ENCODE data around the gene SEPTIN10.
"Not testable (repeated sequence)": the region's sequence is repeated elsewhere in the genome, so short reads cannot be mapped to it uniquely, and the experiment has no call there.

The SEPTIN10 gene
- long read RNA-seq, donor 1, partial matches to known transcripts, result 0 of 6 reads
- long read RNA-seq, donor 1, other reads (novel, unspliced or antisense), result 0 of 6 reads
- long read RNA-seq, donor 2, transcript SEPT10-202 (11 exons, 3,071 nt), result major isoform, 7 of 8 reads
- long read RNA-seq, donor 2, partial matches to known transcripts, result 0 of 8 reads
- long read RNA-seq, donor 2, other reads (novel, unspliced or antisense), result 0 of 8 reads
- long read RNA-seq, donor 3, partial matches to known transcripts, result 0 of 6 reads
- long read RNA-seq, donor 3, other reads (novel, unspliced or antisense), result 0 of 6 reads
- long read RNA-seq, donor 4, transcript SEPT10-202 (11 exons, 3,071 nt), result major isoform, 6 of 8 reads
- long read RNA-seq, donor 4, partial matches to known transcripts, result 0 of 8 reads
- long read RNA-seq, donor 4, other reads (novel, unspliced or antisense), result 0 of 8 reads
- long read RNA-seq, donor 5, transcript SEPT10-202 (11 exons, 3,071 nt), result major isoform, 8 of 10 reads
- long read RNA-seq, donor 5, partial matches to known transcripts, result 0 of 10 reads
- long read RNA-seq, donor 5, other reads (novel, unspliced or antisense), result 0 of 10 reads
- long read RNA-seq, donor 6, transcript SEPT10-205 (10 exons, 1,605 nt), result major isoform, 6 of 10 reads
- long read RNA-seq, donor 6, partial matches to known transcripts, result 0 of 10 reads
- long read RNA-seq, donor 6, other reads (novel, unspliced or antisense), result 0 of 10 reads
- long read RNA-seq, donor 7, transcript SEPT10-202 (11 exons, 3,071 nt), result minor isoform, 5 of 18 reads
- long read RNA-seq, donor 7, transcript SEPT10-205 (10 exons, 1,605 nt), result major isoform, 6 of 18 reads
- long read RNA-seq, donor 7, partial matches to known transcripts, result 7 of 18 reads
- long read RNA-seq, donor 7, other reads (novel, unspliced or antisense), result 0 of 18 reads
- long read RNA-seq, donor 8, transcript SEPT10-202 (11 exons, 3,071 nt), result major isoform, 6 of 11 reads
- long read RNA-seq, donor 8, partial matches to known transcripts, result 0 of 11 reads
- long read RNA-seq, donor 8, other reads (novel, unspliced or antisense), result 0 of 11 reads

GRCh38 chr2:109613922-109614714, at the start of gene SEPTIN10, which contains the start of gene SOWAHC:
SEPTIN10 (minus strand) TSS chr2:109613966; CDS start chr2:109613827, 139 bp downstream.
SOWAHC (plus strand) TSS chr2:109614364; CDS start chr2:109614490, 126 bp downstream.
- DNase-seq, result peak; percentile 96

- DNase-seq, result no peak
These were observed 49.1 kb upstream of the SEPTIN10 start for GRCh38 chr2:109662889-109663288.

GRCh38 chr2:109660046-109660860, 46.5 kb upstream of the SEPTIN10 start:
- no peak for DNase-seq

GRCh38 chr2:109659396-109660045, 45.8 kb upstream of the SEPTIN10 start:
- no peak for DNase-seq

- no peak for DNase-seq
These were observed 41.5 kb upstream of the SEPTIN10 start for GRCh38 chr2:109655287-109655686.

GRCh38 chr2:109654326-109655050, 40.7 kb upstream of the SEPTIN10 start:
- no peak for DNase-seq

GRCh38 chr2:109649736-109650695, 36.2 kb upstream of the SEPTIN10 start:
- DNase-seq, result no peak

- DNase-seq, result no peak
These were observed 34.3 kb upstream of the SEPTIN10 start for GRCh38 chr2:109648041-109648527.

- DNase-seq, result no peak
These were observed 33.9 kb upstream of the SEPTIN10 start for GRCh38 chr2:109647636-109648035.

GRCh38 chr2:109646961-109647360, 33.2 kb upstream of the SEPTIN10 start:
- no peak for DNase-seq

GRCh38 chr2:109645412-109646184, 31.8 kb upstream of the SEPTIN10 start:
- no peak for DNase-seq

- DNase-seq, result peak; percentile 51
These were observed 31.0 kb upstream of the SEPTIN10 start for GRCh38 chr2:109644571-109645275.

GRCh38 chr2:109640000-109640399, 26.2 kb upstream of the SEPTIN10 start:
- not testable (repeated sequence) for DNase-seq

- DNase-seq, result no peak
These were observed 25.0 kb upstream of the SEPTIN10 start for GRCh38 chr2:109638795-109639194.

GRCh38 chr2:109637749-109638570, 24.2 kb upstream of the SEPTIN10 start:
- no peak for DNase-seq

GRCh38 chr2:109636317-109636716, 22.6 kb upstream of the SEPTIN10 start:
- DNase-seq, result no peak

Measured in right kidney (tissue), 9 donors.